Fibroblast of skin of right quadriceps (primary cell): ENCODE results near the gene P3H4.

Source experiments
- DNase-seq: peaks from one replicate; pipeline ENCODE4 v3.0.0-alpha.2; 2013

P3H4 gene

GRCh38 chr17:41821776-41822175 is 10.0 kb upstream of the P3H4 start:
- DNase-seq: no peak

GRCh38 chr17:41818024-41818423 is 6.3 kb upstream of the P3H4 start:
- no peak for DNase-seq

GRCh38 chr17:41816637-41817320 is 5.0 kb upstream of the P3H4 start:
- no peak for DNase-seq

GRCh38 chr17:41814195-41814594 is 2.4 kb upstream of the P3H4 start:
- DNase-seq: no peak

GRCh38 chr17:41813699-41814124 is 2.0 kb upstream of the P3H4 start:
- no peak for DNase-seq

GRCh38 chr17:41813152-41813680 is 1.5 kb upstream of the P3H4 start:
- DNase-seq: no peak

- peak; percentile 93 for DNase-seq
Measured at GRCh38 chr17:41812381-41813151, 817 bp upstream of the P3H4 start, which contains the start of gene FKBP10. FKBP10 (plus strand) TSS chr17:41813004; CDS start chr17:41813035, 31 bp downstream.

- no peak for DNase-seq
Measured at GRCh38 chr17:41810659-41811548, 845 bp downstream of the P3H4 start.

GRCh38 chr17:41806685-41807445 is 4.9 kb downstream of the P3H4 start:
- no peak for DNase-seq

- no peak for DNase-seq
Measured at GRCh38 chr17:41803049-41804020, 8.4 kb downstream of the P3H4 start.

GRCh38 chr17:41801374-41802271 is 10.1 kb downstream of the P3H4 start:
- peak; percentile 69 for DNase-seq

- DNase-seq: peak; percentile 65
Measured at GRCh38 chr17:41800601-41801373, 11.0 kb downstream of the P3H4 start.

- no peak for DNase-seq
Measured at GRCh38 chr17:41799366-41799765, 12.4 kb downstream of the P3H4 start.

GRCh38 chr17:41797377-41797776 is 14.4 kb downstream of the P3H4 start:
- no peak for DNase-seq

GRCh38 chr17:41796121-41796895 is 15.4 kb downstream of the P3H4 start:
- no peak for DNase-seq

GRCh38 chr17:41794540-41794975 is 17.2 kb downstream of the P3H4 start:
- DNase-seq: no peak

GRCh38 chr17:41793784-41794539 is 17.8 kb downstream of the P3H4 start:
- peak; percentile 48 for DNase-seq
